ENCODE results near the gene EXOC2. TPM values are rescaled to one million over a fixed set of nuclear protein-coding genes. Genes with fewer than 3 reads are reported as not detected.

EXOC2 gene
- total and polyA plus RNA-seq, 10 of the 15 experiments (the other 5 are each of a cell fraction or from before 2014, with no cell fraction given), result 8.7 to 32.8 (median 20.7) TPM

DNA sequence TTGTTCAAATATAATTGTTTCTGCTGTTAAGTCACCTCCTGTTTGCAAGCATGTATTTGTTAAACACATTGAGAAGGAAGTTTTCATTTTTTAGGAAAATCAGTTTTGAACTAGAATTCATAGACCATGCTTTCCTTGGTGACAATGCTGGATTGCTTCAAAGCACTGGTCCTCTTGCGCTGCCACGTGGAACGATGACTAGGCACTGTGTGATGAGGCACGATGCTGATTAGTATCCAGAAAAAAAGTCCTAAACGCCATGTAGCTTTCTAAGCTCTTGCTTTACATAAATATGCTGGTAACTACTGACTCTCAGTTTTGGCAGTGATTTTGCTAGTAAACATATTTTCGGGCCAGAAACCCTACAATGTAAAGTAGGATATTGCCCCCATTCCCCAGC, 11.1 kb upstream of the EXOC2 start:
- H3K27me3 ChIP-seq (replicated peaks in 1 of 2; ENCODE audit: control insufficient read depth in 2 of 2, insufficient read depth in 2 of 2, low read length in 1 of 2), result no peaks in the 10 kb centered on the region; a peak in 1 of 4 replicates
- no peaks in the 10 kb centered on the region for H3K4me1 ChIP-seq (ENCODE audit: control insufficient read depth, insufficient read depth, low read length)
- intact Hi-C loops (cut with micrococcal nuclease; ENCODE audit: unreplicated experiment) (no loop called here), in situ Hi-C loops (cut with MboI) (no loop called here)
- no peak for FAIRE-seq
- no peaks in the 10 kb centered on the region for H4K20me1 ChIP-seq (ENCODE audit: control insufficient read depth, insufficient read depth)
- WGBS (ENCODE audit: insufficient coverage, insufficient replicate concordance, low lambda C conversion rate, missing lambda C conversion rate), result 71% methylated on average over 6 of the region's 6 CpGs
- BruUV-seq (replicated peaks), result no TSS peak
- POLR2A ChIA-PET, result no interaction called here
- TF ChIP-seq, protein P1, sequence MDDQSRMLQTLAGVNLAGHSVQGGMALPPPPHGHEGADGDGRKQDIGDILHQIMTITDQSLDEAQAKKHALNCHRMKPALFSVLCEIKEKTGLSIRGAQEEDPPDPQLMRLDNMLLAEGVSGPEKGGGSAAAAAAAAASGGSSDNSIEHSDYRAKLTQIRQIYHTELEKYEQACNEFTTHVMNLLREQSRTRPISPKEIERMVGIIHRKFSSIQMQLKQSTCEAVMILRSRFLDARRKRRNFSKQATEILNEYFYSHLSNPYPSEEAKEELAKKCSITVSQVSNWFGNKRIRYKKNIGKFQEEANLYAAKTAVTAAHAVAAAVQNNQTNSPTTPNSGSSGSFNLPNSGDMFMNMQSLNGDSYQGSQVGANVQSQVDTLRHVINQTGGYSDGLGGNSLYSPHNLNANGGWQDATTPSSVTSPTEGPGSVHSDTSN (IDR thresholded peaks at IDR 0.05; ENCODE audit: insufficient replicate concordance, low read depth, low read length), result no peak
- SMC1A ChIA-PET (ENCODE audit: uncharacterized antibody, unreplicated experiment), result interaction anchor here (0.6 to 1.9 kb wide), 2 partner anchors 11 kb away, joined by 3 to 5 read pairs; partner anchors contain the start of gene EXOC2
- no peak for ATAC-seq
- CTCF ChIA-PET, result interaction anchor here (1.3 to 1.6 kb wide), 3 partner anchors 11 to 21 kb away, joined by 5 to 6 read pairs (median 5); partner anchors contain the start of gene EXOC2
- H3K79me2 ChIP-seq (ENCODE audit: control insufficient read depth, insufficient read depth, low read length), result no peaks in the 10 kb centered on the region
- no peaks in the 10 kb centered on the region for H3K9me3 ChIP-seq (replicated peaks; ENCODE audit: control insufficient read depth, insufficient read depth, low read length)
- no peak for DNase-seq (ENCODE audit: low read depth, low spot score)
- RAD21 ChIA-PET (ENCODE audit: unreplicated experiment), result interaction anchor here (1.0 kb wide), 1 partner anchor 17 kb away, joined by 3 read pairs; no protein-coding TSS in a partner anchor
- H2AFZ ChIP-seq (ENCODE audit: control insufficient read depth, low read depth, low read length), result no peak overlapping the region
- no peaks in the 10 kb centered on the region for H3K36me3 ChIP-seq (ENCODE audit: control insufficient read depth in 2 of 2, insufficient read depth in 2 of 2, low read length in 1 of 2)
- no peak overlapping the region for H3K4me2 ChIP-seq (ENCODE audit: control insufficient read depth, insufficient read depth)
- no peak overlapping the region for H3K4me3 ChIP-seq
- no peak overlapping the region for H3K9ac ChIP-seq (ENCODE audit: control insufficient read depth, insufficient read depth, low read length)
- no peak overlapping the region for H3K27ac ChIP-seq (ENCODE audit: control insufficient read depth, insufficient read depth)

DNA sequence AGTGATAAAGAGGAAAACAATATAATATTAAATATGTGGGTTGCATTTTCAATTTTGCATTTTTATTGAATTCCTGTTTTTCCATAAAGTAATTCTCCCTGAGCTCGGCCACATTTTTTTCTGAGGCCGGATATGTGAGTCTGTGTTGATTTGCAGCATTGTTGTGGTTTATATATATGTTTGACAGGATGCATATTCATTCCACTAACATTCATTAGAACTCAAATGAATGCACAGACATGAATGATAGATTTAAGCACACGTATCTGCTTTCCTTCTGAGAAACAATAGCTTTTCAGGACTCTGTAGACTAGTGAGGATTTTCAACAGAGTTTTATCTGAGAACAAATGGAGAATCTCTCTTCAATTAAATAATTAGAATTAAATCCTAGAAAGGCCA, 10.6 kb upstream of the EXOC2 start:
- SMC1A ChIA-PET (ENCODE audit: uncharacterized antibody, unreplicated experiment), result interaction anchor here (0.6 kb wide), 1 partner anchor 11 kb away, joined by 3 read pairs; no protein-coding TSS in a partner anchor
- 68% methylated on average over 3 of the region's 3 CpGs for WGBS (ENCODE audit: insufficient coverage, insufficient replicate concordance, low lambda C conversion rate, missing lambda C conversion rate)
- no peak for TF ChIP-seq MEF2B (IDR thresholded peaks at IDR 0.05; ENCODE audit: partially characterized antibody, poor library complexity, severe bottlenecking)
- TF ChIP-seq, protein P2, sequence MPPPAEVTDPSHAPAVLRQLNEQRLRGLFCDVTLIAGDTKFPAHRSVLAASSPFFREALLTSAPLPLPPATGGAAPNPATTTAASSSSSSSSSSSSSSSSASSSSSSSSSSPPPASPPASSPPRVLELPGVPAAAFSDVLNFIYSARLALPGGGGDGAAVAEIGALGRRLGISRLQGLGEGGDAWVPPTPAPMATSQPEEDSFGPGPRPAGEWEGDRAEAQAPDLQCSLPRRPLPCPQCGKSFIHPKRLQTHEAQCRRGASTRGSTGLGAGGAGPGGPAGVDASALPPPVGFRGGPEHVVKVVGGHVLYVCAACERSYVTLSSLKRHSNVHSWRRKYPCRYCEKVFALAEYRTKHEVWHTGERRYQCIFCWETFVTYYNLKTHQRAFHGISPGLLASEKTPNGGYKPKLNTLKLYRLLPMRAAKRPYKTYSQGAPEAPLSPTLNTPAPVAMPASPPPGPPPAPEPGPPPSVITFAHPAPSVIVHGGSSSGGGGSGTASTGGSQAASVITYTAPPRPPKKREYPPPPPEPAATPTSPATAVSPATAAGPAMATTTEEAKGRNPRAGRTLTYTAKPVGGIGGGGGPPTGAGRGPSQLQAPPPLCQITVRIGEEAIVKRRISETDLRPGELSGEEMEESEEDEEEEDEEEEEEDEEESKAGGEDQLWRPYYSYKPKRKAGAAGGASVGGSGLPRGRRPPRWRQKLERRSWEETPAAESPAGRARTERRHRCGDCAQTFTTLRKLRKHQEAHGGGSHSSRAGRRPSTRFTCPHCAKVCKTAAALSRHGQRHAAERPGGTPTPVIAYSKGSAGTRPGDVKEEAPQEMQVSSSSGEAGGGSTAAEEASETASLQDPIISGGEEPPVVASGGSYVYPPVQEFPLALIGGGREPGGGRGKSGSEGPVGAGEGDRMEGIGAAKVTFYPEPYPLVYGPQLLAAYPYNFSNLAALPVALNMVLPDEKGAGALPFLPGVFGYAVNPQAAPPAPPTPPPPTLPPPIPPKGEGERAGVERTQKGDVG (CRISPR knock-in tag; IDR thresholded peaks at IDR 0.05), result no peak
- TF ChIP-seq SREBF2 (IDR thresholded peaks at IDR 0.05; ENCODE audit: low read length), result no peak
- TF ChIP-seq, protein P3, sequence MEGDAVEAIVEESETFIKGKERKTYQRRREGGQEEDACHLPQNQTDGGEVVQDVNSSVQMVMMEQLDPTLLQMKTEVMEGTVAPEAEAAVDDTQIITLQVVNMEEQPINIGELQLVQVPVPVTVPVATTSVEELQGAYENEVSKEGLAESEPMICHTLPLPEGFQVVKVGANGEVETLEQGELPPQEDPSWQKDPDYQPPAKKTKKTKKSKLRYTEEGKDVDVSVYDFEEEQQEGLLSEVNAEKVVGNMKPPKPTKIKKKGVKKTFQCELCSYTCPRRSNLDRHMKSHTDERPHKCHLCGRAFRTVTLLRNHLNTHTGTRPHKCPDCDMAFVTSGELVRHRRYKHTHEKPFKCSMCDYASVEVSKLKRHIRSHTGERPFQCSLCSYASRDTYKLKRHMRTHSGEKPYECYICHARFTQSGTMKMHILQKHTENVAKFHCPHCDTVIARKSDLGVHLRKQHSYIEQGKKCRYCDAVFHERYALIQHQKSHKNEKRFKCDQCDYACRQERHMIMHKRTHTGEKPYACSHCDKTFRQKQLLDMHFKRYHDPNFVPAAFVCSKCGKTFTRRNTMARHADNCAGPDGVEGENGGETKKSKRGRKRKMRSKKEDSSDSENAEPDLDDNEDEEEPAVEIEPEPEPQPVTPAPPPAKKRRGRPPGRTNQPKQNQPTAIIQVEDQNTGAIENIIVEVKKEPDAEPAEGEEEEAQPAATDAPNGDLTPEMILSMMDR (IDR thresholded peaks at IDR 0.05 in 2 of 3, conservative IDR thresholded peaks at IDR 0.05 in 1 of 3; ENCODE audit: control insufficient read depth in 2 of 3, extremely low read depth in 1 of 3, insufficient read depth in 1 of 3, low read depth in 3 of 3, low read length in 3 of 3), result no peak
- TF ChIP-seq MYC (IDR thresholded peaks at IDR 0.05; ENCODE audit: insufficient read depth, insufficient read length, insufficient replicate concordance, low read length, severe bottlenecking), result no peak

More for the DNA sequence above, 10.6 kb upstream of the EXOC2 start:
- no peaks in the 10 kb centered on the region for H3K79me2 ChIP-seq (ENCODE audit: control insufficient read depth, insufficient read depth, low read length)
- intact Hi-C loops (cut with micrococcal nuclease; ENCODE audit: unreplicated experiment) (no loop called here), in situ Hi-C loops (cut with MboI) (no loop called here)
- H3K4me3 ChIP-seq, result no peak overlapping the region
- no peak overlapping the region for H3K27ac ChIP-seq (ENCODE audit: control insufficient read depth, insufficient read depth)
- H4K20me1 ChIP-seq (ENCODE audit: control insufficient read depth, insufficient read depth), result no peaks in the 10 kb centered on the region
- no peaks in the 10 kb centered on the region for H3K36me3 ChIP-seq (ENCODE audit: control insufficient read depth in 2 of 2, insufficient read depth in 2 of 2, low read length in 1 of 2)
- ChIA-PET CTCF (interaction anchor here (1.3 to 1.6 kb wide), 2 partner anchors 18 to 20 kb away, joined by 5 to 6 read pairs; no protein-coding TSS in a partner anchor), POLR2A (no interaction called here), RAD21 (ENCODE audit: unreplicated experiment) (no interaction called here)
- H3K4me2 ChIP-seq (ENCODE audit: control insufficient read depth, insufficient read depth), result no peak overlapping the region
- no peak overlapping the region for H2AFZ ChIP-seq (ENCODE audit: control insufficient read depth, low read depth, low read length)
- BruUV-seq (replicated peaks), result no TSS peak
- ATAC-seq (no peak), FAIRE-seq (no peak), DNase-seq (ENCODE audit: low read depth, low spot score) (no peak)
- no peak overlapping the region for H3K9ac ChIP-seq (ENCODE audit: control insufficient read depth, insufficient read depth, low read length)
- no peaks in the 10 kb centered on the region for H3K9me3 ChIP-seq (replicated peaks; ENCODE audit: control insufficient read depth, insufficient read depth, low read length)
- no peaks in the 10 kb centered on the region; a peak in 2 of 4 replicates for H3K27me3 ChIP-seq (replicated peaks in 1 of 2; ENCODE audit: control insufficient read depth in 2 of 2, insufficient read depth in 2 of 2, low read length in 1 of 2)
- H3K4me1 ChIP-seq (ENCODE audit: control insufficient read depth, insufficient read depth, low read length), result no peaks in the 10 kb centered on the region
